ENCODE measurements around the gene INTS3.
"Not testable (repeated sequence)": the region's sequence is repeated elsewhere in the genome, so short reads cannot be mapped to it uniquely, and the experiment has no call there.

INTS3 gene

GRCh38 chr1:153711026-153711425 is 16.8 kb upstream of the INTS3 start:
- no peak for DNase-seq

- DNase-seq: not testable (repeated sequence)
These were observed 11.6 kb upstream of the INTS3 start for GRCh38 chr1:153716211-153716610.

- no peak for DNase-seq
These were observed 10.5 kb upstream of the INTS3 start for GRCh38 chr1:153717330-153717729.

- no peak for DNase-seq
These were observed 4.2 kb upstream of the INTS3 start for GRCh38 chr1:153723687-153724086.

GRCh38 chr1:153724634-153725033 is 3.2 kb upstream of the INTS3 start:
- not testable (repeated sequence) for DNase-seq

- no peak for DNase-seq
These were observed 636 bp downstream of the INTS3 start for GRCh38 chr1:153728305-153729066.

- no peak for DNase-seq
These were observed 2.7 kb downstream of the INTS3 start for GRCh38 chr1:153730468-153730988.

- DNase-seq: no peak
These were observed 6.1 kb downstream of the INTS3 start for GRCh38 chr1:153733970-153734369.

GRCh38 chr1:153734396-153735089 is 6.7 kb downstream of the INTS3 start:
- no peak for DNase-seq

- no peak for DNase-seq
These were observed 7.2 kb downstream of the INTS3 start for GRCh38 chr1:153735090-153735420.

GRCh38 chr1:153741986-153742385 is 14.1 kb downstream of the INTS3 start:
- DNase-seq: no peak

GRCh38 chr1:153742411-153743142 is 14.7 kb downstream of the INTS3 start:
- DNase-seq: no peak

- DNase-seq: no peak
These were observed 17.6 kb downstream of the INTS3 start for GRCh38 chr1:153745417-153745816.

GRCh38 chr1:153746174-153746573 is 18.3 kb downstream of the INTS3 start:
- DNase-seq: no peak

- DNase-seq: no peak
These were observed 21.1 kb downstream of the INTS3 start for GRCh38 chr1:153748903-153749302.

GRCh38 chr1:153749408-153750005 is 21.7 kb downstream of the INTS3 start:
- peak; percentile 72 for DNase-seq

- DNase-seq: no peak
These were observed 22.5 kb downstream of the INTS3 start for GRCh38 chr1:153750026-153750995.

GRCh38 chr1:153752072-153752471 is 24.2 kb downstream of the INTS3 start:
- no peak for DNase-seq

GRCh38 chr1:153752571-153753195 is 24.8 kb downstream of the INTS3 start:
- DNase-seq: no peak

- DNase-seq: no peak
These were observed 26.4 kb downstream of the INTS3 start for GRCh38 chr1:153754266-153754665.

- no peak for DNase-seq
These were observed 32.6 kb downstream of the INTS3 start for GRCh38 chr1:153760440-153760839.

All from KG1 (cell line).